GM18498 (cell line): ENCODE measurements around the gene C8A.

Experiments
- ATAC-seq: cut with Tn5 transposase; IDR thresholded peaks from one replicate; pipeline ENCODE4 v1.9.1; 2021; ENCODE audit warnings: mild to moderate bottlenecking, moderate library complexity; ENCODE audit not compliant: unreplicated experiment

C8A gene

DNA sequence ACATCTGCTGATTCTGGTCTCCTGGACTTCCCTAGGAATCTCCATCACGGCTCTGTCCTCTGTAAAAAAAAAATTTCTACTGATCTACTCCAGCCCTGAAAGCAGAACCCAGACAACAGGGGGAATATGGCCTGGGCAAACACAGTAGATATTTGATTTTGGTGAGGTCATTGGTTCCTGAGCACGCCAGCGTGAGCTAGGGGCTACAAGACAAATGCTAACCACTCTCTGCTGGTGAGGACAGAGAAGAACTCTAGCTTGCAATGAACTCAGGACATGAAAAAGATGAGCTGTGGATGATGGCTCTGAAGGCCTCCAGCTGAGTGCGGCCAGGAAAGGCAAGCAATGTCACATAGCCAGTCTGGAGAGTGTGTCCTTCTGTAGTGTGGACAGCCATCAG, 18.2 kb upstream of the C8A start:
- ATAC-seq: no peak

DNA sequence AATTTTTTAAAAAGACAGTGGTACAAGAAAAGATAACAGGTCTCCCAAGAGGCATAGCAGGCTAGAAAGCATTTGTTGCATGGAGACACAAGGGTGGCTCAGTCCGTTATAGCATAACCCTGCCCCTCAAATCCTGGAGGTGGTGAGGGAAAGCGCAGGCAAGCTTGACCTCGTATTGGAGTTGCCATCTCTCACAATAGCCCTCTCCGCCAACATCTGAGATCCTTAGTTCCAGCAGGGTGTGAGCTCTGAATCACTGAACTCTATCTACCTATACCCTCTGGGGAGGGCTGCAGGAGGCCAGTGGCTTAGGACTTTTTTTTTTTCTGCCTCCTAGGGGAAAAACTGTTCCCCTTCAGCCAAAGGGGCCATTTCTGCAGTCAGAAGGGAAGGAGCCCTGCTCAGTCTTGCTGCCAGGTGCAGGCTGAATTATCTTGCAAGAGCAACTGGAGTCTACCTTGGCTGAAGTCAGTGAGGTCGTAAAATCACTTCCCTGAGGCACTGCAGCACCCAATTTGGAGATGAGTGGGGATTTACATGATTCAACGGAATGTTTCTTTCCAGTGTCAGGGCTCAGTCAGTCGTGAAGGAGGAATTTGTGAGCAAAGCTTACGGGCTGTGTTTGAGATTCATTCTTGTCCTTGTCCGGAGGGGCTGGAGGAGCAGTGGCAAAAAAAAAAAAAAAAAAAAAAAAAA, 17.2 kb upstream of the C8A start:
- ATAC-seq: no peak

DNA sequence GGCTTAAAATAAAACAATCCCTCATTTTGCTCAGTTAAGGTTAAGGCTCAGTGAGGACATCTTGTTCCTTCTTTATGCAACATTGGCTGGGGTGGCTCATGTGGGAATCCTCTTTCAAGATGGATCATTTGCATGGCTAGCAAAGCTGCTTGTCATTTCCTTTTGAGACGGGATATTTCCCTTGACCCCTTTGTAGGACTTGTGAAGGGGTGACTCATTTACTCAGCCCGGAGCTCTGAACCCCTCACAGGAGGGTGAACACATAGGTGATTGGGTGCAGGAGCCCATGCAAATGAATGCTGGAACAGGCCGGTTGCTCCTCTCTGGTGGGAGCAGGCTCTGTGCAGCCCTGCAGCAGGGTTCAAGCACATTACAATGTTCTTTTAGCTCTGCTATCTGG, 15.8 kb upstream of the C8A start:
- ATAC-seq: no peak

DNA sequence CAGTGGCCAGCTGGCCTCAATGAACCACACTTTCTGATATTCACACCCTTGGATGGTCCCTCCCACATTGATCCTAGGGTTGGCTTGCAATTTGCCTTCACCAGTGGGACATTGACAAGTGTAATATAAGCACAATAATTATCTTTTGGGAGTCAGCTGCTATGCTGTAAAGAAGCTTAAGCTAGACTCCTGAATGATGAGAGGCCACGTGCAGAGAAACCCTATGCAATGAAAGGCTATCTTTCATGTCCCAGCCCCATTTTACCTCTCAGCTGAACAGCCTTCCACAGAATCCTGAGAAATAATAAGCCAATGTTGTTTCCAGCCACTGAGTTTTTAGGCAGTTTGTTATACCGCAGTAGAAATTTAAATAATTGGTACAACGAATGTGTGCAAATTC, 11.1 kb upstream of the C8A start:
- no peak for ATAC-seq

DNA sequence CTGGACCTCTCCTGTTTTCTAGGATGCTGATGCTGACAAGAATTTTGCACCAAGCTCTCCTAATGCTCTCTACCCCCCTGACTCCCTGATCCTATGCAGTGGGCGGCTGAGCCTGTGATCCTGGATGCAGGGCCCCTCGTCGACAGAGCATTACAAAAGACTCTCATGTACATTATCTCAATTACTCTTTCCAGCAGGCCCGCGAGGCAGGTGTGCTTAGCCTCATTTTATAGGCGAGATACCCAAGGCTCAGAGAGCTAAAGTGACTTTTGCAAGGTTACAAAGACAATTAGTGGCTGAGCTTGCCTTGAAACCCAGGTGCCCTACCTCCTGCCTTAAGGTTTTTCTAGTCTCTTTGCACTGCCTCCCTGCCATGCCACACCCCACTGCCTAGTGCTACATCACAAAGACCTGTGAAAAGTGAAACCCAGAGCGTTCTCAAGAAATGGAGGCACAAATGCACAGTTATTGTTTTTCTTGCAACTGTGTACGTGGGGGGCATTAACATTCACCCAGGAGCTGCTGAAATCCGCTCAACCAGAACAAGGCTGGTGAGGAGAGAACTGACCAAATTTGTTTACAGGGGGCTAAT, 10.0 kb upstream of the C8A start:
- no peak for ATAC-seq

DNA sequence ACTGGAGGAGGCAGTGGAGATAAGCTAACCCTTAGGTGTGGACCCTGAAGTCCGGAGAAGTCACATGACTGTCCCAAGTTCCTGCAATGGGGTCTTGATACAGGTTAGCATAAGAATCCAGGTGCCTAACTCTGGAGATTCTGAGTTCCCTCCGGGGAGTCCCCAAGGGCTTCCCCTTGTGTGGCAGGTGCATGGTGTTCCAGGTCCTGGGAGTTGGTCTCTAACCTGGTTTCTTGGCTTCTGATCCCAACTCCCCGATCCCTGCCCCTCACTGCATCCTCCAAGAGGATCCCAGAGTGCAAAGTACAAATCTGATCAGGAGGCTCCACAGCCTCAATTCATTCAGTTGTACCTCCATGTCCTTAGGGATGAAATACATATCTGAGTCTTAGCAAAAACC, 9.3 kb upstream of the C8A start:
- ATAC-seq: no peak

DNA sequence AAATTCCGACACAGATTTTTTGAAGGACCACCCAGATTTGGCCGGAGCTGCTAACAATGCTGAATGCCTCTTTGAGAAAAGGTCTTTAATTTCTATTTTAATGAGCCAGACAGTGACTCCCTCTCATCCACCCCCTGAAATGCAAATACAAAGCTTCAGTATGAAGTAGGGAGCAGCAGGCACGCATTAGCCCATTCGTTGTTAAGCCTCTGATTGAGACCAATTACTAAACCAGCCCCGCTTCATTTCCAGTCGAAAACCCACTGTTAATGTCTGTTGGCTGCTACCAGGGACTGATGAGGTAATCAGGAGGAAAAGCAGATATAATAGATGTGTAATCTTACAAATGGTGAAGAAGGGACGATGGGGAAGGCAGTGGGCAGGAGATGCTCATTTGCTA, 4.8 kb upstream of the C8A start:
- ATAC-seq: no peak

DNA sequence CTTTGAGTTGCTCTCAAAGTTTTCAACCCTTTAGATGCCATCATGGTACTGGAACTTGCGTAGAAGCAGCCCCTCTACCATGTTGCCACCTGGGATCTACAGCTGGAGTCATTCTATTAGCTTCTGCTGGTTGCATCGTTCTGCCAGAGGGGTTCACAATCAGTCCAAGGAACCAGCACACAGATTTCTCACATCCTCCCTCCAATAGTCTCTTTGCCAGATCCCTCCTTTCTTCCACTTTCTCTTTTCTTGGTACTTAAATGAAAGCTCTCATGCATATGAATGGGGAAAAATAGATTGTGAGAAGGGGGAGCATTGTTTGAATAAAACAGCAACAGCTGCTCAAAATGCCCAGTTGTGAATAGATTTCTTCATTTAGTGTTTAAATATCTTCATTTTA, 4.2 kb upstream of the C8A start:
- no peak for ATAC-seq

DNA sequence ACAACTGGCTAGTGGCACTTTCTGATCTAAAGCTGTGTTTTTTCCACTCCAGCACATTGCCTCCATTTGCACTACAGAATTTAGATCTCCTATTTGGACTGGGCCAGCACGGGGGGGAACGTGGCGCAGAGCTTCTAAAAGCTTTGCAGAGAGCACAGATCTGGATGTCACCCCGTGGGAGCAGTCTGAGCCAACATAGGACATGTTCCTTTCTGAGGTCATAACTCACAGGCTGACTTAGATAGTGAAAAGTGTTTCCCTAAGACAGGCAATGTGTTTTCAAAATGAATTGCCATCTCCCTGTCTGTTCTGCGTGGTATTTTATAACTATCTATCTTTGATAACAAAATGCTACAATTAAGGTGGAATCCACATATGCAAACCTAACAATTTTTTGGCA, 3.7 kb upstream of the C8A start:
- ATAC-seq: no peak

DNA sequence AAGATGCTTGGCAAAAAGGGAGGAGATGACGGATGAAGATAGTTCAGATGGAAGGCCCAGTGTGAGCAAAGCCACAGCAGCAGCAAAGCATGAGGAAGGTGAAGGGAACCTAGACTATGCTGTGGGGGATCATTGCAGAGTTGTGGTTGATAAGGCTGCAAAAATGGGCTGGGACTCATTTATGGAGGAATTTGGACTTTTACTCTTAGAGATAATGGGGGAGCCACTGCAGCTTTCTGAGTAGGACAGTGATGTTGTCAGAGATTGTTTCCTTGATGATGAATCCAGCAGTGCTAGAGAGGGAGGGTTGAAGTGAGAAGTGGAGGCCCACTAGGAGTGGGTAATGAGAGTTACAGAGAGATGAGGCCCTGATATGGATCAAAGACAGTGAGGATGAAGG, 2.1 kb upstream of the C8A start:
- no peak for ATAC-seq

DNA sequence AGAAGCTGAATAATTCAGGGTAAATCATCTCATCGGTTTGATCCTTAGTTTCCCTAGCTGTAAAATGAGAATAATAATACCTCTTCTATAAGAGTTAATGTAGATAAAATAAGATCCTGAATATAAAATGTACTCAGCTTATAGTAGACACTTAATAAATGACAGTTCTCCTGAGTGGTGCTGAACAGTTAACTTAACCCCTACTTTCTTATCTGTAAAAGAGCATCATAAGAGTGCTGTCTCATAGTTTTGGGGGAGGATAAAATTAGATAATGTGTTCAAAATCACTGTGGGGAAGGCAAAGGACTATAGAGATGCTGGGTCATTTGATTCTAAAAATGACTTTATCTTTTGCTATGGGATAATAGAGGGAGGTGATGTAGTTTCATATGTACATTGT, 593 bp downstream of the C8A start:
- no peak for ATAC-seq

DNA sequence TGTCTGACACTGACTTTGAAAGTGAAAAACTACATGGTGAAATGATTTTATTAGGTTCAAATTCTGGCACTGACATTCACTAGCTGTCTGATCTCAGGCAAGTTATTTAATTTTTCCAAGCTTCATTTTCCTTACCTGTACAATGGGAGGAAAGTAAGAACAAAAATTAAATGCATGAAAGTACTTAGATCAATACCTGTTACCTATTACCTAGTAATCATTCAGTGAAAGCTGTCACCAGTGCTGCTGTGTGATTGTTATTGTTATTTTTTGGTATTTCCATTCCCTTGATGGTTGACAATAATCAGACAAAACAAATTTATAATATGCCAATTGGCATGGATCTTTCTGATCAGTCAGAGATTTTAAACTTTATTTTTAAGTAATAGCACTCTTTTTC, 1.6 kb downstream of the C8A start:
- ATAC-seq: no peak

DNA sequence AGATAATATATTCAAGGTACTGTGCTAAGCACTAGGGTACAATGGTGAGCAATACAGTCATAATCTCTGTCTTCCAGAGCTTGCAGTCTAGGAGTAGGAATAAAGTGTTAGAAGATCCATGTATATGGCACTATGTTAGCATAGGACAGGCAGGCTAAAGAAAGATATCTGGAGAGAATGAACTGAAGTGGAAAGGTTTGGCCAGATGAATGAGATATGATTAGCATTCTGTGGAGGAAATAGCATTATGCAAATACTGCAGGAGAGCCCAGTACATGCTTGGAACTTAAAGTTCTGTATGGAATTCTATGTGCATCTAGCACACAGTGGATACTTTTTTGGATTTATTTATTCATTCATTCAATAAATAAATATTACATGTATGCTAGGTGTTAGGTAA, 4.7 kb downstream of the C8A start:
- ATAC-seq: no peak

DNA sequence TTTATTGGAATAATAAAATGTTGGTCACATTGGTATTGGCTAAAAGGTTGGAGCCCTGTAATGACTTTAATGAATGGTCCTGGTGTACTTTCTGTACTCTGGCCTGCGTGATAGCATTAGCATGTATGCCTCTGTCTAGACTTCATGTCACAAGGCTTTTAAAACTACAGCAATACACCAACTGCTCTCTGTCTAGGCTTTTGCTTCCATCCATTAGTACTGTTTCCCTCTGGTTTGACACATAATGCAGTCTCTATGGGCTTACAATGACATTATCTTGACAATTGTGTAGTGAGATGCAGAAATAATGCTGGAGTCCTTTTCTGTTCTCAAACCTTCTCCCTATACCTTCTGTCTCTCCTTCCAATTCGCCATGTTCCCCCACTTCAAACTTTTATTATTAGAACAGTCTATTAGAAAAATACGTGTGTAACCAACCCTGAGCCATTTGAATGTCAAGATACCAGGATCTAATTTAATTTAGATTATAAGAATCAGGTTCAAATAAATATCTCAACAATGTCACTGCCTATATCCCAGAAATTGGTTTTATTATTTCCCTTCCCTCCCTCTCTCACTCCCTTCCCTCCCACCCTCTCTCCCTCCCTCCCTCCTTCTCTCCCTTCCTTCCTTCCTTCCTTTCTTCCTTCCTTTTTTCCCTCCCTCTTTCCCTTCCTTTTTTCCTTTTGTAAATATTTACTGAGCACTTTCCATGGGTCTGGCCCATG, 8.8 kb downstream of the C8A start:
- ATAC-seq: no peak

DNA sequence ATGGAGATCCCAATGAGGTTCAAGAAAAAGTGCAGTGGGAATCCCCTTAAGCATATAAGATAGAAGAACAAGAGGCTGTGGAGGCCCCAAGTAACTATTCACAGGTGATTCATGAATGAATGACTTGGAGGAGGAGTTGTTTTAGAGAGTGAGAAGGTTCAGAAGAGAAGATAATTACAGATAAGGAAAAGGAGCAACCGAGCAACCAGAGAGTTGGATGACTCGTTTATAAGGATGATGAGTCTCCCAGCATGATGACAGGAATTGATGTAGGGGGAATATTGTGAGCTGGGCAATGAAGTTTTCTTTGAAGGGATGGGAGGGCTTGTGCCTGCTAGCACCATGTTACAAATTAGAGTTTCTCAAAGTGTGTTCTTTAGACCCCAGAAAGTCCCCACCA, 9.8 kb downstream of the C8A start:
- ATAC-seq: no peak

DNA sequence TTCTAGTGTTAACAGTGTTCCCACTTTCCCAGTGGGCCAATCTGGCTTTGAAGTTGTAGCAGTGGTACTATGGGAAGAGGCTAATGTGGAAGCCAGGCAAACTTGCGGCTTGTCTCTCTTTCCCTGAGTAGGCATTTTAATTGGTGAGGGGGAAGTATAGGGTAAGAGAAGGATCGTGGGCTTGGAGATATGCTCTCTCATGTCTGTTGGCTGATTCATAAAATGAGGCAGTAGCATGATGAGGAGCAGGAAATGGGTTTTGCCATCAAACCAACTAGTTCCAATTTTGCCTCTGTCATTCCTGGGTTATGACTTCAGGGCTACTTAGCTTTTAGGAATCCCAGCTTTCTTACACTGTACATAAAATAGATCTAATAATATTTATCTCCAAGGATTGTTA, 12.1 kb downstream of the C8A start:
- no peak for ATAC-seq

DNA sequence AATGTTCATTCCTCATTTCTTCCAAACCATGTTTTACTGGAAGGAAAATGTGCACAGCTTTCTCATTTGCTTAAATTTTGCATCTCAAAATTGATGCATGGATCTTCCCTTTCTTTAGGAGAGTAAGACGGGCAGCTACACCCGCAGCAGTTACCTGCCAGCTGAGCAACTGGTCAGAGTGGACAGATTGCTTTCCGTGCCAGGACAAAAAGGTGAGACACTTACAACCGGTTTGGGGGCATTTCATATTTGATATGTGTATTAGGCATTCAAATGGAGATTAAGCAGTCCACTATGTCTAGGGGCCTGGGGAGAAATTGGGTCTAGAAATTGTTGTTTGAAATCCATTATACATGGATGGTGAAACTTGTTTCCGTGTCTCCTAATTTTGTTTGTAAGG, 12.9 kb downstream of the C8A start:
- ATAC-seq: no peak

DNA sequence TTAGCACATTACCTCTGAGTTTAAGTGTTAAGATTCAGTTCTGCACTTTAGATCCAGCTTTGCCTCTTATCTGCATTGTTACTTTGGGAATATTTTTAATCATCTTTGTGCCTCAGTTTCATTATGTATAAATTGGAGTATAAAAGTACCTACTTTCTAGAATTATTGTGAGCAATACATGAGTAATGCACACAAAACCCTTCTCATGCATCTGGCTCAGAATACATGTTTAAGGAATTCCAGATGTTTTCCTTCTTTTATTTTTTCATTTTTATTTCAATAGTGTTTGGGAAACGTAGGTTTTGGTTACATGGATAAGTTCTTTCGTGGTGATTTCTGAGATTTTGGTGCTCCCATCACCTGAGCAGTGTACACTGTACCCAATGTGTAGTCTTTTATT, 14.2 kb downstream of the C8A start:
- ATAC-seq: no peak

DNA sequence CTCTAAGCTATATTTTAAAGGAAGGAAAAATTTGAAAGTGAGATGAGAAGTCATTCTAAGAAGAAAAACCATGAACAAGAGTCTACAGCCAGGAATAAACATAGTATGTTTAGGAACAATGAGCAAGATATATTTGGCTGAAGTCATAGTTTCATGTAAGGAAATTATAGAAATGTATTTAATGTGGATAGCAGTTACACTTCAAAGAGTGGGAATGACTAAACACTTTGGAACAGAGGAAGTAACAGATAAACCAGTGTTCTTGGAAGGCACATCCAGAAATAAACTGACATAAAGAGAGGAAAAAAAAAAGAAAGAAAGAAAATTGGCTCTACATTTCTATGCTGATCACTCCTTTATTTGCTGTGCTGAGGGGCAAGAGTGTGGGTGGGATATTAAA, 18.0 kb downstream of the C8A start:
- no peak for ATAC-seq

DNA sequence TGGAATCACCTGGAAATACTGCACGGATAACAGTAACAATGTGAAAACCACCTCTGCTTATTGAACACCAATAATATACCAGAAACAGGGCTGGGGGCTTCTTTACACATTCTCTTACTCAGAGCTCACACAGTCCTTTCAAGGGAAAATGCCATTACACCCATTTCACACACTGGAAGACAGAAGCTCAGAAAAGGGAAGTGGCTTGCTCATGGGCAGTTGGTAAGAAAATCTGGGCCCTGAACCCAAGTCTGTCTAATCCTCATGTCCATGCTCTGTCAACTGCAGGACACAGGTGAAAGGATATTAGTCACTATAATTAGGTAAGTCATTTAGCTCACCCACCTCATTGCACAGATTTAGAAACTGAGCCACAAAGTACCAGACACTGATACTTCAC, 18.6 kb downstream of the C8A start:
- no peak for ATAC-seq

DNA sequence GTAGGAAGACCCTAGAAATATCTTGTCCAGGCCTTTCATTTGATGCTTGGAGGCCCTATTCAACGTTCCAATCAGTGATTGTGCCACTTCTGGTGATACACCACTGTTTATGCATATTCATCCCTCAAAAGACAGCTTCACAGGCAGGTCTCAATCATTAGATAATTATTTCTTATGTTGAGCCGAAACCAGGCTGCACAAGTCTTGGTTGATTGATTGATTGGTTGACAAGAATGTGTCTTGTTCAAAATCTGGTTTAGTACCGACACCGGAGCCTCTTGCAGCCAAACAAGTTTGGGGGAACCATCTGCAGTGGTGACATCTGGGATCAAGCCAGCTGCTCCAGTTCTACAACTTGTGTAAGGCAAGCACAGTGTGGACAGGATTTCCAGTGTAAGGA, 20.1 kb downstream of the C8A start:
- no peak for ATAC-seq

DNA sequence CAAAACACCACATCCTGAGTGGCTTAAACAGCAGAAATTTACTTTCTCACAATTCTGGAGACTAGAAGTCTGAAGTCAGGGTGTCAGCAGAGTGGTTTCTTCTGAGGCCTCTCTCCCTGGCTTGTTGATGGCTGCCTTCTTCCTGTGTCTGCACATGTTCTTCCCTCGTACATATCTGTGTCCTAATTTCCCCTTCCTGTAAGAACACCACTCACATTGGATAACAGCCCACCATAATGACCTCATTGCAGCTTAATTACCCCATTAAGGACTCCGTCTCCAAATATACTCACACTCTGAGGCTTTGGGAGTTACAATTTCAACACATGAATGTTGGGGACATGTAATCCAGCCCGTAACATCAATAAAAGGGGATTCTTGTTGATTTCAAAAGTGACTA, 23.4 kb downstream of the C8A start:
- no peak for ATAC-seq

DNA sequence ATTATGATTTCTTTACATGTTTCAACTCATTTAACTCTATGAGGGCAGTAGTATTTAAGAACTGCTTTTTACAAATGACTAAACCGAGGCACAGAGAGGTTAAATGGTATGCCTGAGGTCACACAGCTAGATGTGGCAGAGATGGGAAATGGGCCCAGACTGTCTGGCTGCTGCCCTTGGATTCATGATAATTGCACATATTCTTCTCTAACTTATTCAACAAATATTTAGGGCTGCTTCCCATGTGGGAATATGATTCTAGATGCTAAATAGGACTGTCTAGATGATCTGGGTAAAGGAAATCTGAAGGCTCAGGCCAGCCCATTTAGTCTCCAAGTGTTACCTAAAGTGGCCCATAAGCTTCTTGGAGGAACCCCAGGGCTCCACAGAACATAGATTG, 26.2 kb downstream of the C8A start:
- ATAC-seq: no peak
